Measurements from ENCODE around the gene LRRC51. TPM values are rescaled to one million over a fixed set of nuclear protein-coding genes. Genes with fewer than 3 reads are reported as not detected.
A peak's percentile ranks its signal among the peaks of the same experiment; 100 is the strongest.

The LRRC51 gene
- polyA plus RNA-seq, 3 donors from 2014 or later: 3.4 to 4.7 TPM; not detected in 1

GRCh38 chr11:72079819-72080325, 778 bp upstream of the LRRC51 start:
- peak overlapping the region; percentile 92 to 95 (median 94) for H3K4me3 Mint-ChIP-seq
- peak overlapping the region; percentile 95 to 100 (median 98) for H3K27ac Mint-ChIP-seq
- H3K4me1 Mint-ChIP-seq: peaks cover 35% of the 10 kb centered on the region in 2 donors
- DNase-seq: peak; percentile 61 to 65 (median 62)
- peaks cover 0 to 14% (median 3%) of the 10 kb centered on the region in 3 donors for H3K27me3 Mint-ChIP-seq (ENCODE audit: low read depth in 3 of 3)
- no peaks in the 10 kb centered on the region for H3K36me3 Mint-ChIP-seq
- no peaks in the 10 kb centered on the region for H3K9me3 Mint-ChIP-seq

GRCh38 chr11:72081184-72081644, 564 bp downstream of the LRRC51 start:
- Mint-ChIP-seq H3K27ac (peak overlapping the region; percentile 95 to 100 (median 98)), H3K4me3 (peak overlapping the region; percentile 92 to 95 (median 94)), H3K27me3 (ENCODE audit: low read depth in 3 of 3) (peaks cover 0 to 14% (median 3%) of the 10 kb centered on the region in 3 donors), H3K4me1 (peaks cover 35% of the 10 kb centered on the region in 2 donors), H3K36me3 (no peaks in the 10 kb centered on the region), H3K9me3 (no peaks in the 10 kb centered on the region)
- DNase-seq: no peak

- no peaks in the 10 kb centered on the region for H3K36me3 Mint-ChIP-seq
- H3K27ac Mint-ChIP-seq: peak overlapping the region; percentile 95 to 100 (median 98)
- peak overlapping the region; percentile 87 to 95 (median 92) for H3K4me3 Mint-ChIP-seq
- DNase-seq: no peak
- H3K27me3 Mint-ChIP-seq (ENCODE audit: low read depth in 3 of 3): peaks cover 0 to 14% (median 3%) of the 10 kb centered on the region in 3 donors
- no peaks in the 10 kb centered on the region for H3K9me3 Mint-ChIP-seq
- peaks cover 35% of the 10 kb centered on the region in 2 donors for H3K4me1 Mint-ChIP-seq
Observed at GRCh38 chr11:72081821-72082453, 1.3 kb downstream of the LRRC51 start.

GRCh38 chr11:72083414-72083813, 2.8 kb downstream of the LRRC51 start:
- Mint-ChIP-seq H3K27me3 (ENCODE audit: low read depth in 3 of 3) (peaks cover 0 to 13% (median 3%) of the 10 kb centered on the region in 3 donors), H3K9me3 (no peaks in the 10 kb centered on the region), H3K36me3 (peaks cover 0 to 7% (median 3%) of the 10 kb centered on the region in 3 donors), H3K27ac (peak overlapping the region in 5 of 6 donors; percentile 4 to 99 (median 55)), H3K4me3 (no peak overlapping the region), H3K4me1 (peaks cover 33 to 35% of the 10 kb centered on the region in 2 donors)
- no peak for DNase-seq

- Mint-ChIP-seq H3K9me3 (no peaks in the 10 kb centered on the region), H3K36me3 (peaks cover 0 to 7% (median 5%) of the 10 kb centered on the region in 3 donors), H3K27ac (no peak overlapping the region), H3K4me3 (no peak overlapping the region), H3K4me1 (peaks cover 27 to 30% of the 10 kb centered on the region in 2 donors), H3K27me3 (ENCODE audit: low read depth in 3 of 3) (peaks cover 0 to 10% (median 3%) of the 10 kb centered on the region in 3 donors)
- DNase-seq: no peak
Observed at GRCh38 chr11:72084076-72084475, 3.4 kb downstream of the LRRC51 start.

- no peak for DNase-seq
- peaks cover 19 to 24% of the 10 kb centered on the region in 2 donors for H3K4me1 Mint-ChIP-seq
- peaks cover 0 to 4% (median 3%) of the 10 kb centered on the region in 3 donors for H3K27me3 Mint-ChIP-seq (ENCODE audit: low read depth in 3 of 3)
- peak overlapping the region in 1 of 6 donors; percentile 69 for H3K27ac Mint-ChIP-seq
- H3K9me3 Mint-ChIP-seq: no peaks in the 10 kb centered on the region
- H3K4me3 Mint-ChIP-seq: no peak overlapping the region
- peaks cover 0 to 8% (median 7%) of the 10 kb centered on the region in 3 donors for H3K36me3 Mint-ChIP-seq
Observed at GRCh38 chr11:72084965-72085364, 4.3 kb downstream of the LRRC51 start.

- Mint-ChIP-seq H3K4me3 (no peak overlapping the region), H3K9me3 (no peaks in the 10 kb centered on the region), H3K27me3 (ENCODE audit: low read depth in 3 of 3) (peaks cover 0 to 3% (median 2%) of the 10 kb centered on the region in 3 donors), H3K36me3 (peaks cover 0 to 8% (median 7%) of the 10 kb centered on the region in 3 donors), H3K4me1 (peaks cover 12 to 17% of the 10 kb centered on the region in 2 donors), H3K27ac (peak overlapping the region; percentile 9 to 69 (median 53))
- DNase-seq: no peak
Observed at GRCh38 chr11:72085621-72086351, 5.1 kb downstream of the LRRC51 start.

GRCh38 chr11:72088076-72088808, 7.6 kb downstream of the LRRC51 start:
- Mint-ChIP-seq H3K36me3 (peaks cover 0 to 8% (median 7%) of the 10 kb centered on the region in 3 donors), H3K27ac (peak overlapping the region in 3 of 6 donors; percentile 3 to 19 (median 18)), H3K27me3 (ENCODE audit: low read depth in 3 of 3) (peaks cover 0 to 3% (median 0%) of the 10 kb centered on the region in 3 donors), H3K9me3 (no peaks in the 10 kb centered on the region), H3K4me1 (peaks cover 3 to 12% of the 10 kb centered on the region in 2 donors), H3K4me3 (no peak overlapping the region)
- no peak for DNase-seq

- DNase-seq: peak; percentile 47 to 63 (median 59)
- no peaks in the 10 kb centered on the region for H3K9me3 Mint-ChIP-seq
- H3K4me3 Mint-ChIP-seq: no peak overlapping the region
- H3K27ac Mint-ChIP-seq: peak overlapping the region in 4 of 6 donors; percentile 35 to 69 (median 54)
- no peaks in the 10 kb centered on the region for H3K27me3 Mint-ChIP-seq (ENCODE audit: low read depth in 3 of 3)
- peaks cover 3 to 12% of the 10 kb centered on the region in 2 donors for H3K4me1 Mint-ChIP-seq
- peaks cover 0 to 8% (median 7%) of the 10 kb centered on the region in 3 donors for H3K36me3 Mint-ChIP-seq
Observed at GRCh38 chr11:72091292-72091691, 10.6 kb downstream of the LRRC51 start.

- Mint-ChIP-seq H3K36me3 (peaks cover 0 to 14% (median 0%) of the 10 kb centered on the region in 3 donors), H3K27me3 (ENCODE audit: low read depth in 3 of 3) (peaks cover 4 to 17% (median 9%) of the 10 kb centered on the region in 3 donors), H3K27ac (no peak overlapping the region), H3K4me1 (peaks cover 32 to 37% of the 10 kb centered on the region in 2 donors), H3K9me3 (no peaks in the 10 kb centered on the region), H3K4me3 (no peak overlapping the region)
- no peak for DNase-seq
Observed at GRCh38 chr11:72098741-72099140, 18.1 kb downstream of the LRRC51 start.

- Mint-ChIP-seq H3K27me3 (ENCODE audit: low read depth in 3 of 3) (peaks cover 4 to 21% (median 12%) of the 10 kb centered on the region in 3 donors), H3K27ac (peak overlapping the region in 2 of 6 donors; percentile 43 to 89), H3K4me3 (no peak overlapping the region), H3K4me1 (peaks cover 42 to 47% of the 10 kb centered on the region in 2 donors), H3K36me3 (peaks cover 0 to 14% (median 0%) of the 10 kb centered on the region in 3 donors), H3K9me3 (no peaks in the 10 kb centered on the region)
- DNase-seq: no peak
Observed at GRCh38 chr11:72100009-72100408, 19.4 kb downstream of the LRRC51 start.

- H3K36me3 Mint-ChIP-seq: peaks cover 0 to 14% (median 0%) of the 10 kb centered on the region in 3 donors
- no peak for DNase-seq
- H3K4me1 Mint-ChIP-seq: peaks cover 42 to 47% of the 10 kb centered on the region in 2 donors
- H3K4me3 Mint-ChIP-seq: peak overlapping the region in 1 of 5 donors; percentile 12
- H3K27ac Mint-ChIP-seq: peak overlapping the region; percentile 43 to 96 (median 77)
- peaks cover 4 to 21% (median 12%) of the 10 kb centered on the region in 3 donors for H3K27me3 Mint-ChIP-seq (ENCODE audit: low read depth in 3 of 3)
- no peaks in the 10 kb centered on the region for H3K9me3 Mint-ChIP-seq
Observed at GRCh38 chr11:72100462-72100861, 19.8 kb downstream of the LRRC51 start.

GRCh38 chr11:72102162-72102561, 21.5 kb downstream of the LRRC51 start:
- H3K4me1 Mint-ChIP-seq: peaks cover 42 to 47% of the 10 kb centered on the region in 2 donors
- no peak for DNase-seq
- peak overlapping the region; percentile 90 to 98 (median 93) for H3K4me3 Mint-ChIP-seq
- peaks cover 4 to 21% (median 12%) of the 10 kb centered on the region in 3 donors for H3K27me3 Mint-ChIP-seq (ENCODE audit: low read depth in 3 of 3)
- H3K36me3 Mint-ChIP-seq: peaks cover 0 to 11% (median 2%) of the 10 kb centered on the region in 3 donors
- no peaks in the 10 kb centered on the region for H3K9me3 Mint-ChIP-seq
- peak overlapping the region; percentile 89 to 97 (median 96) for H3K27ac Mint-ChIP-seq
